GM12874 (cell line): ENCODE data around the gene AGAP2.

ENCODE experiments used
- CTCF ChIP-seq: IDR thresholded peaks from 2 replicates; pipeline ENCODE4 v1.5.1; 2011; ENCODE audit warnings: low read depth, mild to moderate bottlenecking, control low read depth, low read length, moderate library complexity; ENCODE audit not compliant: insufficient read depth

The AGAP2 gene

DNA sequence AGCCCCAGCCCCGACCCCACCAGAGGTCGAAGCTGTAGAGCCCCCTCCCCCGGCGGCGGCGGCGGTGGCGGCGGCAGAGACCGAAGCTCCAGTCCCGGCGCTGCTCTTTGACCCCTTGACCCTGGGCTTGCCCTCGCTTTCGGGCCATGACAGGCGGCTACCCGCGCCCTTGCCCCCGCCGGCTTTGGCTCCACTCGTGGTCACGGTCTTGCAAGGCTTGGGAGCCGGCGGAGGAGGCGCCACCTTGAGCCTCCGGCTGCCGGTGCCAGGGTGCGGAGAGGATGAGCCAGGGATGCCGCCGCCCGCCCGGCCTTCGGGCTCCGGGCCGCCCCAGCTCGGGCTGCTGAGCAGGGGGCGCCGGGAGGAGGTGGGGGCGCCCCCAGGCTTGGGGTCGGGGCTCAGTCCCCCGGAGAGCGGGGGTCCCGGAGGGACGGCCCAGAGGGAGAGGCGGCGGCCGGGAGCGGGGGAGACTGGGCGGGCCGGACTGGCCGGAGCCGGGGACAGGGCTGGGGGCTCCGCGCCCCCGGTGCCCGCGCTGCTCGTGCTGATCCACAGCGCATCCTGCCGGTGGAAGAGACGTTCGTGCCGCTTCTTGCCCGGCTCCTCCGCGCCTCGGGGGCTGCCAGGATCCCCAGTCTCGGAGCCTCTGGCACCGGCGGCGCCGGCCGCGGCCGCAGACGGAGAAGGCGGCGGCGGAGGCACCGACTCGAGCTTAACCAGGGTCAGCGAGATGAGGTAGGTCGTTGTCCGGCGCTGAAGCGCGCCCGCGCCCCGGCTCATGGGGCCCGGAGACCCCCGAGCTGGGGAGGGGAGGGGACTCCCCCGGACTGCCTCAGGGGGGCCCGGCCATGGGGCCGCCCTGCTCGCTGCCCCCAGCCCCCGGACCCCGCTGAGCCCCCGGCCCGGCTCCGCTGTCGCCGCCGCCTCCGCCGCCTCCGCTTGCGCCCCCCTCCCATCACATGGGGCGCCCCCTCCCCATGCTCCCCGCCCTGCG, 778 bp downstream of the AGAP2 start:
- TF ChIP-seq CTCF, result no peak

GRCh38 chr12:57736741-57737466, 1.6 kb downstream of the AGAP2 start:
- TF ChIP-seq CTCF, result no peak

DNA sequence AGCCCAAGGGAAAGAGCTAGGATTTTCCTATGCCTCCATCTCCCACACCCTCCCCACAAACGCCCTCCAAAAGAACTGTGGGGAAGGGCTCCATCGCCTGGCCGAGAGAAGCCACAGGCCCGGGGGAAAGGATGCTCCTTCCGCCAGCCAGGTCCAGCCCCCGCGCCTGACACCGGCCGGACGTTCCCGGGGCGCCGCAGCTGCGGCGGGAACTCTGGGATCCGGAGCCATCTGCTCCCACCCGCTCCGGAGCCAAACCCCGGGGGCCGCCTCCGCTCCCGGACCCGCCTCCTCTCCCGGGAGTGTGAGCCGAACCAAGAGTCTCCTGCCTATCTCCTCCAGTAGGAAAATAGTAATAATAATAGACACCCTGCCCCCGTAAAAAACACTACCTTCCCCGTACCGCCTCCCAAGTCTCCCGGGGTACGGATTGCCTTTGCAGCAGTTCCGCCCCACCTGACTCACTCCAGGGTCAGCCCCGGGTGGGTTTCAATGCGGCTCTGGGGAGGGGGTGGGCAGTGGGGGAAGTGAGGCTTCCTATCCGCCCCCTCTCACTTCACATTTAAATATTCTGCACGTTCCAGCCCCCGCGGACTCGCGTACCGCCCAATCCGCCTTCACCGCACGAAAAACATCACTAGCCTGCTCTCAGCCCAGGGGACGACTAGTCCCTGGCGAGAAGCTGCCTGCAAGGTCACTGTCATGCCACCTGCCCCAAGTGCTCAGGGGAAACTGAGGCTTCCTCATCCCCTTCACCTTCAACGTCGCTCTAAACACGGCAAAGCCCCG, 2.4 kb downstream of the AGAP2 start:
- TF ChIP-seq CTCF, result no peak

- no peak for TF ChIP-seq CTCF
Observed at GRCh38 chr12:57735198-57735855, 3.2 kb downstream of the AGAP2 start.

GRCh38 chr12:57734591-57734990, 4.0 kb downstream of the AGAP2 start:
- no peak for TF ChIP-seq CTCF

- no peak for TF ChIP-seq CTCF
Observed at GRCh38 chr12:57733928-57734327, 4.6 kb downstream of the AGAP2 start.
